HG03159 (cell line): ENCODE data around the gene KNL1.
"Not testable (repeated sequence)": the region's sequence is repeated elsewhere in the genome, so short reads cannot be mapped to it uniquely, and the experiment has no call there.

Experiments used
- ATAC-seq: cut with Tn5 transposase; IDR thresholded peaks from one replicate; pipeline ENCODE4 v1.9.1; 2021; ENCODE audit warnings: mild to moderate bottlenecking, moderate library complexity; ENCODE audit not compliant: unreplicated experiment

Gene KNL1, protein sequence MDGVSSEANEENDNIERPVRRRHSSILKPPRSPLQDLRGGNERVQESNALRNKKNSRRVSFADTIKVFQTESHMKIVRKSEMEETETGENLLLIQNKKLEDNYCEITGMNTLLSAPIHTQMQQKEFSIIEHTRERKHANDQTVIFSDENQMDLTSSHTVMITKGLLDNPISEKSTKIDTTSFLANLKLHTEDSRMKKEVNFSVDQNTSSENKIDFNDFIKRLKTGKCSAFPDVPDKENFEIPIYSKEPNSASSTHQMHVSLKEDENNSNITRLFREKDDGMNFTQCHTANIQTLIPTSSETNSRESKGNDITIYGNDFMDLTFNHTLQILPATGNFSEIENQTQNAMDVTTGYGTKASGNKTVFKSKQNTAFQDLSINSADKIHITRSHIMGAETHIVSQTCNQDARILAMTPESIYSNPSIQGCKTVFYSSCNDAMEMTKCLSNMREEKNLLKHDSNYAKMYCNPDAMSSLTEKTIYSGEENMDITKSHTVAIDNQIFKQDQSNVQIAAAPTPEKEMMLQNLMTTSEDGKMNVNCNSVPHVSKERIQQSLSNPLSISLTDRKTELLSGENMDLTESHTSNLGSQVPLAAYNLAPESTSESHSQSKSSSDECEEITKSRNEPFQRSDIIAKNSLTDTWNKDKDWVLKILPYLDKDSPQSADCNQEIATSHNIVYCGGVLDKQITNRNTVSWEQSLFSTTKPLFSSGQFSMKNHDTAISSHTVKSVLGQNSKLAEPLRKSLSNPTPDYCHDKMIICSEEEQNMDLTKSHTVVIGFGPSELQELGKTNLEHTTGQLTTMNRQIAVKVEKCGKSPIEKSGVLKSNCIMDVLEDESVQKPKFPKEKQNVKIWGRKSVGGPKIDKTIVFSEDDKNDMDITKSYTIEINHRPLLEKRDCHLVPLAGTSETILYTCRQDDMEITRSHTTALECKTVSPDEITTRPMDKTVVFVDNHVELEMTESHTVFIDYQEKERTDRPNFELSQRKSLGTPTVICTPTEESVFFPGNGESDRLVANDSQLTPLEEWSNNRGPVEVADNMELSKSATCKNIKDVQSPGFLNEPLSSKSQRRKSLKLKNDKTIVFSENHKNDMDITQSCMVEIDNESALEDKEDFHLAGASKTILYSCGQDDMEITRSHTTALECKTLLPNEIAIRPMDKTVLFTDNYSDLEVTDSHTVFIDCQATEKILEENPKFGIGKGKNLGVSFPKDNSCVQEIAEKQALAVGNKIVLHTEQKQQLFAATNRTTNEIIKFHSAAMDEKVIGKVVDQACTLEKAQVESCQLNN (N-terminal part only)

DNA sequence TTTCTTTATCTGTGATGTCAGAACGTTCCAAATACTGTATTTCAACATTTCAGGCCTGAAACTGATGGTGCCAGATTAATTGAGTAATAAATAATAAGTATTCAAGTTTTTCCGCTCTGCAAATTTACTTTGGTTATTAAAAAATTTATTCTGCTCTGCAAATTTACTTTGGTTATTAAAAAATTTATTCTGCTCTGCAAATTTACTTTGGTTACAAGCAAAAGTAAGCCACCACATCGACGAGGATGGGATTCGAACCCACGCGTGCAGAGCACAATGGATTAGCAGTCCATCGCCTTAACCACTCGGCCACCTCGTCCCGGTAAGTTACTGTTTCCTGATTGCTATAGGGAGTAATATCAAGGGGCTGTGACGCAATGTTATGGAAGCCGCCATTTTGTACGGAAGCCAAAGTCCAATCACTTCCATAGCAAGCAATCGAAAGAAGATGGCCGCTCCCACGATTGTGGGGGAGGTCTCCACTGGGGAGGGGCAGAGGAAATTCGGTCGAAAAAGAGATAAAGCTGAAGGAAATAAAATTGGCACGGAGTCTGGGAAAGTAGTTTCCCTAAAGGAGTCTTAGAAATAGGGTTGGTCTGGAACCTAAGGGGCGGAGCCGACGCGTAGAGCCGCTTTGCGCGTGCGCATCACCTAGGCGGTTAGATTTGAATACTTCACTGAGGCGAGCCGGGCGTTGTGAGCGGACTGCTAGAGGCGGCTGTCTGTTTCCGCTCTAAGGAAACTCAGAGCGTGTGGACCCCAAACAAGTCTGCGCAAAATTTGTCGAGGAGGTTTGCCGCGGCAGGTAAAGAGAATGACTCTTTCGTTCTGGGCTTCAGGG lies at the start of gene KNL1:
KNL1 (plus strand) TSS at position 662 of the 841 bp plus-strand sequence. CDS start 8,683 bp downstream, outside the sequence.
- peak; percentile 66 for ATAC-seq

DNA sequence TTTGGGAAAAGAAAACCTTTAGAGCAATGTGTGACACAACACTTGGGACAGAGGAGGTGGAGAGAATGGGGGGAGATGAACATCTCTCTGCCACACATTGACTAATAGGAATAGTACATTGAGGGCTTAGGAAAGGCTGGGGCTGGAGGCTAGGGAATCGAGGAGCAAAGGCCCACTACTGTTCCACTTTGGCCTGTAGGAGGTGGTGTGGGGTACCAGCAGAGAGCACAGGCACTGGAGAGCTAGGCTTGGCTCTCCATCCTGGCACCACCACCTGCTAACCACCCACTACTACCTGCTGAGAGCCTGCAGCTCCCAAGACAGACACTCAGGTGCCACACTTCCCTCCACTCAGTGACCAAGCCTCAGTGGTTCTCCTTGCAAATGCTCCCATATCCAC lies 48.6 kb upstream of the KNL1 start:
- no peak for ATAC-seq

DNA sequence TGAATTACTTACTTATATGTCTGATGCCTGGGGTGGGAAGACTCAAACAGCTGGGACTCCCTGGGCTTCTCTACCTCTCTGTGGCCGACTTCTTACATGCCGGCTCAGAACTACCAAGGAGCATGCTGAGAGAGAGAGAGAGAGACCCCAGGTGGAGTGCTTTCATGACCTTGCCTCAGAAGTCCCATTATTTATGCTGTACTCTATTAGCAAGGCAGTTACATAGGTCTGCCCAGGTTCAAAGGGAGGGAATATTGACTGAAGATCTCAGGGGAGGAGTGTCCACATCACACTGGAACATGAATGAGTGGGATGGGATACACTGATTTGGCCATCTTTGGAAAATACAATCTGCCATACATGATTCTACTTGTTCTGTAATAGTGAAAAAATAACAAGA lies 45.4 kb upstream of the KNL1 start:
- ATAC-seq, result no peak

DNA sequence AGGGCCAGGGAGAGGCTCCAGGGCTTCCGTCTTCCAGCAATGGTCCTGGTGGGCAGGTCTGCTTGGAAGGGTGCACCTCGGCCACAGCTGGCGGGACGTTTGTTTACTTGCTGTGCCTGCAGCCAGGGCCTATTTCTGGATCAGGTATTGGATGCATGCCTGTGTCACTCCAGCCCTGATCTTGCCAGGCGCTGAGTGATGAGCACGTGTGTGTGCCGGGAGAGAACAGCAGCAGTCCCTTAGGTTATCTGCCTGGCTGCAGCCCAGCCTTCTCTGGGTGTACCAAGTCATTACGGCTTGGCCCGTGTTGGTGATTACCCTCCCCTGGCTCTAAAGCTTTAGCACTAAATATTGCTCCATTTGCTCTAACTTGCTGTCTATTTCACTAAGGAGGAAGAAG lies 44.2 kb upstream of the KNL1 start:
- no peak for ATAC-seq

DNA sequence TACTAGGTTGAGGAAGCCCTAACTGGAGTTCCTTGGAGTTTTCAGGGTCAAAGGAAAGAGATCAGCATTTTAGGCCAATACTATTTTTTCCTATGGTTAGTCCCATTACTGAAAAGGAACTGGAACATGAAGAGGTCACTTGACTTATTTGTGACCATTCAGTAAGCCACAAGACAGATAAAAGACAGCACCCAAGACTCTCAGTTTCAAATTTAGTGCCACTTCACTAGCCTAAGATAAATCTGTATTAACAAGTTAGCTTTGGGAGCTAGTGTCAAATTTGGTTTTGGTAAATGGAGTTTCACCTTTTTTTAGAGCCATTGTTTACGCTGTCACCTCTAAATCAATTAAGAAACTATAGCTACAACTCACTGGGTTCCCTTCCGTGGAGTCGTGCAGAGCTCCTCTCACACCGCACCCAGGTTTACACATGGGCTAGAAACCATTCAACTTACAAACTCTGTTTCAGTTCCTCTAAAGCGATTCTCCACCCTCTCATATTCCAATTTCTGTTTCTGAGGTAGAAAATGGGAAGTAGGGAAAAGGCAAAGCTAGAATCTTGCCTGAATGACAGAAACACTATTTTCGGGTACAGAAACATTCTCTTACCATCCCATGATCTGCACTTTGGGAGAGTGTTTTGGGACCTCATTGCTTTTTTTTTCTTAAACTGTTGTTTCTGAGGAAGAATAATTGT lies 43.6 kb upstream of the KNL1 start:
- ATAC-seq, result peak; percentile 67

DNA sequence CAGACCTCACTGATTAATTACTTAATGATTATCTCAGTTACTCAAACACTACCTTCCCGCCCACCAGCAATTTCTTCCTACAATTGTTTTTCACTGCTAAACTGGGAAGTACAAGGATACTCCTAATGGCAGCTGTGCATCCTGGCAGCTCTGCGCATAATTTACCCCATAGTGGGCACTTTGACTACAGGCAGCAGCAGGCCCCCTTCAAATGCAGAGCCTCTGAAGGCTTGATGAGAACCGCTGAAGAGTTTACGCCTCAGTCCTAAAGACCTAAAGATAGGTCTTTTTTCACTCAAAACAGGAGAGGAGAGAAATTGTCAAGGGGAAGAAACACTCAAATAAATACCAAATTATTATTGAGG lies 39.9 kb upstream of the KNL1 start:
- no peak for ATAC-seq

DNA sequence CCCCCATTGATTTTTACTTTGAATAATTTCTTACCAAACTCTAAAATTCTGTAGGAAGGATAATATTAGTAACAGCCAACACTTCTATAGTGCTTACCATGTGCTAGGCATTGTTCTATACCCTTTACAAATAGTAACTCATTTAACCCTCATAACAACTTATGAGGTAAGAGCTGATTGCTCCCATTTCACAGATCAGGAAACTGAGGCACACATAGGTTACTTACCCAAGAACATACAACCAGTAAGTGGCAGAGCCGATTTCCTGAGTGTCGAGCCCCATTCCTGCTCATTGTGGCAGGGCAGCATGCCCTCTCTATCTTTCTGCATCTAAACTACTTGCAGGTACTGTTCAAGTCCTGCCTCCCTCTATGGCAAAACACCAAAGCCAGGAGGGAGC lies 38.2 kb upstream of the KNL1 start:
- ATAC-seq, result no peak

DNA sequence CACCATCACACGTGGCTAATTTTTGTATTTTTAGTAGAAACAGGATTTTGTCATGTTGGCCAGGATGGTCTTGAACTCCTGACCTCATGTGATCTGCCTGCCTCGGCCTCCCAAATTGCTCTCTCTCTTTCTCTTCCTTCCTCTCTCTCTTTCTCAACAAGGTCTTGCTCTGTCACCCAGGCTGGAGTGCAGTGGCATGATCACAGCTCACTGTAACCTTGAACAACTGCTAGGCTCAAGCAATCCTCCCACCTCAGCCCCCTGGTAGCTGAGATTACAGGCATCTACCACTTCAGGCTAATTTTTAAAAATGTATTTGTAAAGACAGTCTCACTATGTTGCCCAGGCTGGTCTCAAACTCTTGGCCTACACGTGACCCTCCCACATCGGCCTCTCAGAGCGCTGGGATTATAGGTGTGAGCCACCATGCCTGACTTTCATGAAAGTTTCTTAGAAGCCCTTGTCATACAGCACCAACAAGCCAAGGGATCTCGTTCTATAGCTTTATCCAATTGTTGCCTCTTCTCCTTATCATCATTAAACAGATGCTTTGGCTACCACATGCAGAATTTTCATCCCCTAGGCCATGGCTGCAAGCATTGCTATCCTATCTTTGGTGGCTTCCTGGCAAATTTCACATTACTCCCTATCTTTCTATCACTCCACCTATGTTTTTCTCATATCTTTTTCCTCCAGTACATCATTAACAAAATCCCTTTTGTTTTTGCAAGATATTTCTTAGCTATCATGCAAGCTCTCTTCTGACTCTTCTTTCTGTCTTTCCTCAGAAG lies 34.9 kb upstream of the KNL1 start:
- ATAC-seq, result no peak

DNA sequence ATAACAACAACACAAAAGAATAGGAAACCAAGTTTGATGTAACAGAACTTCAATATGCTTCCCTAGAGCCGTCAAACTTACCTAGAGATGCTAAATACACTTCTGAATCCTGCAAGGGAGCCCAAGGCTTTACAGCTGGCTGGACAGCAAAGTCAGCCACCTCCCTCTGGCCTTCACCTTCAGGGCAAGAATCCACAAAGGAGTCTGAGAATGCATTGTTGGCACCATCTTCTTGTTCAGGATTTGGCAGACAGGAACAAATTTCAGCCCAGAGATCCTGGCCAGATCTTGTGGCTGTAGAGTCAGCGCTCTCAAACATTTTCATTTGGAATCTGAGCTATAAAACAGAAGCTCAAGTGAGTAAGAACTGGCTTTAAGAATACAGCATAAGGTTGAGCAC lies 31.4 kb upstream of the KNL1 start:
- ATAC-seq, result no peak

DNA sequence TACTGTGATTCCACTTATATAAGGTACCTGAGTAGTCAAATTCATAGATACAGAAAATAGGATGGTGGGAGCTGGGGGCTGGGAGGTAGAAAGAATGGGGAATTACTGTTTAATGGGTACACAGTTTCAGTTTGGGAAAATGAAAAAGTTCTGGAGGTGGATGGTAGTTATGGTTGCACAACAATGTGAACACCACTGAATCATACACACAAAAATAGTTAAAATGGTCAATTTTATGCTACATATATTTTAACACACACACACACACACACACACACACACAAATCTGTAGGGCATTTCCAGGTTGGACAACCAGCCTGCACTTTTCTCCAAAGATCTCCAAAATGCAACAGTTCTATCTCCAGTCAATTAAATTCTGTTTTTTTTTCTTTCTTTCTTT lies 30.6 kb upstream of the KNL1 start:
- ATAC-seq, result no peak

DNA sequence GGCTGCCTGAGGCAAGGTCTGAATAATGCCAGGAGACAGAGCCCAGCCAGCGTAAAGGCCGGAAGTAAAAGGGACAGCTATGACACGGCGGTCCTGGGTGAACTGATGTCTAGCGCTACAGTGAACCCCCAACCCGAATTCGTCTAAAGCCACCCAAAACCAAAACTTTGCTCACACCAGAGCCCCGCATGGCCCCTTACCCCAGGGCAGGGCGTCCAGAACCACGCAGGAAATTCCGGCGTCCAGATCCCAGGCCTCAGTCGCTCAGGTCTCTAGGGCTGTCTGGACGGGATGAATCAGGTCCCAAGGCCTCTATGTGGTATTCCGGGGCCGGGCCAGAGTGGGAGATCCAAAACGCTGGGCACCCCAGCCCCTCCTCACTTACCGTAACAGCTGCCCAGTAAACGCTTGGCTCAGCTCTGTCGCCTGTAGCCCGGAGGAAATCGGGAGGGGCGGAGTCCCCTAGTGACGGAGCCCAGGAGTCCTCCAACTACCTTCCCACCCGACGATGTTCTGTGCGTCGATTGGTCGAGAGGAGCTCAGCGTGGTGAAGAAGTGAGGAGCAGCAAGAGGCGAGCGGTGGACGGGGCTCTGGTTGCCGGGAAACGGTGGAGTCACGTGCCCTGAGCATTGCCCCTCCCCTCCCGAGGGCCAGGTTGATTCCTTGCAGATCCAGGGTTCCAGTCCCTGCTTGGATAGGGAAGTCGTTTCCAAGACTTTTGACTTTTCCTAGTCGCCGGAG lies 29.3 kb upstream of the KNL1 start, which contains the start of gene CCDC32:
CCDC32 (minus strand) TSS at position 452 of the 742 bp plus-strand sequence. CDS start 2,027 bp downstream, outside the sequence.
- ATAC-seq, result peak; percentile 92

DNA sequence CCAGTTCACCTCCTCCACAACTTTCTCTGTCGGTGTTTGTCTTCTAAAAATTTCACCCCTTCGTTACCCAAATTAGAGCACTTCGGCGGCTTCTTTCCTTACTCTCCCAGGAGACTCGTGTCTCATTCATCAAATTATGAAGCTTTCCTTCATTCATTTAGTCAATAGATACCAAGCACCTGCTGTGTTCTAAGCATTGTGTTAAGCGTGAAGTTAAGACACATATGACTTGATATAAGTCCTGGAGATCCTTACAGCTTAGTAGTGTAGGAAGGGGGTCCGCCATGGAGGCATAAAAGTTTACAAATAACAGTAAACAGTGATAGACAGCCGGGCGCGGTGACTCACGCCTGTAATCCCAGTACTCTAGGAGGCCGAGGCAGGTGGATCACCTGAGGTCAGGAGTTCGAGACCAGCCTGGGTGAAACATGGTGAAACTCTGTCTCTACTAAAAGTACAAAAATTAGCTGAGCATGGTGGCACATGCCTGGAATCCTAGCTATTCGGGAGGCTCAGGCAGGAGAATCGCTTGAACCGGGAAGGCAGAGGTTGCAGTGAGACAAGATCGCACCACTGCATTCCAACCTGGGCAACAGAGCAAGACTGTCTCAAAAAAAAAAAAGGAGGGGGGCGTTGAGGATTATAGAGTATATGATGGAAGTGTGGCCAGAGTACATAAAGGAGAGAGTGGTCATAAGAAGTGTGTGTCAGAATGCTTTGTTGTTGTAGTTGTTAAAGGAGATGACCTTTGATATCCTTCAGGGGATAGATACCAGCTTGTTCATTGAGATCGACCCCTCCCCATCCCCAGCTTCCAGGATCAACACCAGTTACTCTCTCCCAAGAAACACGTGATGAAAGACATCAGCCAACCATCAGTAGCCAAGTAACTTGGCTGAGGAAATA lies 28.5 kb upstream of the KNL1 start:
- ATAC-seq, result no peak

DNA sequence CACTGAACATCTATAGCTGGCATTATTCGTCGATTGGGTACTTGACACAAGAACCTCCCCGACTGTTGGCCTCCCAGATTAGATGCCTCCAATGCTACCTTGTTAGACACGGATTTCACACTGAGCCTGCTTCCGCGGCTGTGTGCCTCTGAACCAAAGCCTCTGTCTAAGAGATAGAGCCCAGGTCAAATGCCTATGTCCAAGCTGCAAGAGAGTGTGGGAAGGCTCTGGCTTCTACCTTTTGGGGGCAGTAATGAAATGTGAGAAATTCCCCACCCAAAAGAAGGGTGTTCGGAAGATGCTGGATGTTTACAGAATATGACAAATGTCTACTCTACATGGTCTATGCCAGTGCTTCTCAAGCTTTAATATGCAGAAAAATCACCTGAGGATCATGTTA lies 26.9 kb upstream of the KNL1 start:
- no peak for ATAC-seq

DNA sequence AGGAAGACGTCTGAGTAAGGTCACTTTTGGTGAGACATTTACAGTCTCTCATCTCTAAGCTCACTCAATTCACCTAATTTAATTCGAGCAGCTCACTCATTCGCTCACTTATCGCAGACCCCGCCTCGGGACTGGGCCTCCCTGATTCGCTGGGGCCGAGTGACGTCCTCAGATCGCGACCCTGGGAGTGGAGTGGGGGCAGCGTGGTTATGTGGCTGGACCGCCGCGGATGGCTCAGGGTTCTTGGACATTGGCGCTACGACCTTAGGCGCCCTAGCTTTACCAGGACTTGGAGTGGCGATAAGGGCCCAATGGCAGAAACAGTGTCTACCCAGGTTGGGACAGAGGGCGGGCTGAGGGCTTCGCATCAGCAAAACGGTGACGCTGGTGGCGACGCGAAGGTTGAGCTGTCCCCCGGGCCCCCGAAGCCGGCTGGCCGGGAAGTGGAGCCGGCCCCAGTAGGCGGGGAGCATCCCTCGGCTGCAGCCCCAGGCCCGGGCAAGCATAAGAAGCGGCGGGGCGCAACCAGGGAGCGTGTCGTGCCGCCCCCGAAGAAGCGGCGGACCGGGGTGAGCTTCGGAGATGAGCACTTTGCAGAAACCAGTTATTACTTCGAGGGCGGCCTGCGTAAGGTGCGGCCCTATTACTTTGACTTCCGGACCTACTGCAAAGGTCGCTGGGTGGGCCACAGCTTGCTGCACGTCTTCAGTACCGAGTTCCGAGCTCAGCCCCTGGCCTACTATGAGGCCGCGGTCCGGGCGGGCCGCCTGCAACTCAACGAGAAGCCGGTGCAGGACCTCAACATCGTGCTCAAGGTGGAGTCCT lies 24.7 kb upstream of the KNL1 start, which contains the start of gene RPUSD2:
RPUSD2 (plus strand) TSS at position 171 of the 825 bp plus-strand sequence; CDS start at position 210, 39 bp downstream.
- peak; percentile 48 for ATAC-seq

DNA sequence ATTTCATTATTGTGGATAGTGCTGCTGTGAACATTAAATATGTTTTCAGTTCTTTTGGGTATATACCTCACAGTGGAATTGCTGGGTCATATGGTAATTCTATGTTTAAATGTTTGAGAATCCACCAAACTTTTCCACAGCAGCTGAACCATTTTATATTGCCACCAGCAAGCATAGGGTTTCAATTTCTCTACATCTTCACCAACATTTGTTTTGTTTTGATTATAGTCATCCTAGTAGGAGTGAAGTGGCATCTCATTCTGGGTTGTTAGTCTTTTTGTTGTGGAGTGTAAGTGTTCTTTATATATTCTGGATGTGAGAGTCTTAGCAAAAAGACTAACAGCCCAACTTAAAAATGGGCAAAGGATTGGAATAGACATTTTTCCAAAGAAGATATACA lies 18.9 kb upstream of the KNL1 start:
- no peak for ATAC-seq

DNA sequence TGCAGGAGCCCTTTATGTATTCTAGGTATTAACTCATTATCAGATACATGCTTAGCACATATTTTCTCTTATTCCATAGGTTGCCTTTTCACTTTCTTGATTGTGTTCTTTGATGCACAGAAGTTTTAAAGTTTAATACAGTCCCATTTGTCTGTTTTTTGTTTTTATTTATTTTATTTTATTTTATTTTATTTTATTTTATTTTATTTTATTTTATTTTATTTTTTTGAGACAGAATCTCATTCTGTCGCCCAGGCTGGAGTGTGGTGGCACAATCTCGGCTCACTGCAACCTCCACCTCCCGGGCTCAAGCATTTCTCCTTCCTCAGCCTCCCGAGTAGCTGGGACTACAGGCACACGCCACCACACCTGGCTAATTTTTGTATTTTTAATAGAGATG lies 17.1 kb upstream of the KNL1 start:
- ATAC-seq, result not testable (repeated sequence)
